H1 (cell line): Measurements from ENCODE around the gene MATK. TPM values are rescaled to one million over a fixed set of nuclear protein-coding genes. Genes with fewer than 3 reads are reported as not detected.

Experiments
- CTCF ChIA-PET: fragments of 300-600 bp; sonication (Branson Sonifier 250); formaldehyde crosslinking; loops from one replicate; lab custom pipeline; 2021; ENCODE audit not compliant: partially characterized antibody; lab: Charles Lee
- POLR2A ChIA-PET: fragments of 300-600 bp; sonication (Branson Sonifier 250); formaldehyde crosslinking; loops from one replicate; lab custom pipeline; 2021; ENCODE audit warnings: inconsistent platforms; ENCODE audit not compliant: partially characterized antibody; lab: Charles Lee
- DNase-seq, 2 experiments: peaks; one replicate each; pipeline versions ENCODE4 v3.0.0 to v3.0.0-alpha.2; 2010 to 2022; ENCODE audit warnings: low spot score in 2 of 2, low read depth in 1 of 2, mixed read lengths in 1 of 2
- FAIRE-seq: peaks from 2 replicates; lab custom pipeline; 2011; peaks lifted over from hg19 to GRCh38; lab: Jason Lieb, UNC
- H2AFZ ChIP-seq: 2 replicates; pipeline ENCODE4 v1.8.1; 2012; ENCODE audit warnings: low read length, inconsistent platforms
- H2AK5ac ChIP-seq: 2 replicates; pipeline ENCODE4 v1.6.1; 2013; ENCODE audit warnings: low read depth, low read length
- H2BK120ac ChIP-seq: replicated peaks from 2 replicates; pipeline ENCODE3; 2013; ENCODE audit warnings: low read depth, low read length, inconsistent platforms
- H2BK12ac ChIP-seq: 2 replicates; pipeline ENCODE4 v1.6.1; 2013; ENCODE audit warnings: low read depth, low read length
- H2BK15ac ChIP-seq: 2 replicates; pipeline ENCODE4 v1.6.1; 2013; ENCODE audit warnings: low read length
- H2BK20ac ChIP-seq: 2 replicates; pipeline ENCODE4 v1.6.1; 2013; ENCODE audit warnings: low read length
- H2BK5ac ChIP-seq: 2 replicates; pipeline ENCODE4 v1.6.1; 2013; ENCODE audit warnings: low read depth, low read length
- H3K14ac ChIP-seq: 2 replicates; pipeline ENCODE4 v1.6.1; 2013; ENCODE audit warnings: inconsistent platforms; ENCODE audit not compliant: insufficient read length
- H3K18ac ChIP-seq: 2 replicates; pipeline ENCODE4 v1.6.1; 2013; ENCODE audit warnings: low read length; ENCODE audit errors: extremely low read depth
- H3K23ac ChIP-seq: 2 replicates; pipeline ENCODE4 v1.6.1; 2013; ENCODE audit warnings: inconsistent platforms; ENCODE audit not compliant: insufficient read length
- H3K23me2 ChIP-seq: 2 replicates; pipeline ENCODE4 v1.6.1; 2013; ENCODE audit warnings: low read depth, low read length
- H3K27ac ChIP-seq: 2 replicates; pipeline ENCODE4 v1.6.1; 2011; ENCODE audit warnings: low read depth, low read length, inconsistent platforms
- H3K27me3 ChIP-seq, 4 experiments: replicated peaks in 1 of 4; 1 replicate in 1 of 4; 2 replicates in 3 of 4; pipeline versions ENCODE4 v1.6.1 to v1.8.1; 2011 to 2013; ENCODE audit warnings: low read length in 3 of 4, mild to moderate bottlenecking in 3 of 4, inconsistent platforms in 2 of 4, mixed read lengths in 2 of 4, moderate library complexity in 1 of 4; ENCODE audit not compliant: control insufficient read depth in 3 of 4, insufficient read depth in 3 of 4; ENCODE audit errors: extremely low read depth in 1 of 4
- H3K36me3 ChIP-seq, 4 experiments: 2 replicates each; pipeline versions ENCODE4 v1.6.1 to v1.8.1; 2011 to 2013; ENCODE audit warnings: mild to moderate bottlenecking in 4 of 4, low read length in 3 of 4, moderate library complexity in 2 of 4, control low read depth in 1 of 4, inconsistent platforms in 1 of 4; ENCODE audit not compliant: insufficient read depth in 4 of 4, control insufficient read depth in 2 of 4
- H3K4ac ChIP-seq: replicated peaks from 2 replicates; pipeline ENCODE3; 2013; ENCODE audit warnings: low read length, low read depth, mixed read lengths, inconsistent platforms; ENCODE audit not compliant: insufficient read length
- H3K4me1 ChIP-seq, 4 experiments: replicated peaks in 1 of 4; 1 replicate in 1 of 4; 2 replicates in 3 of 4; pipeline versions ENCODE4 v1.6.1 to v1.8.1; 2011 to 2013; ENCODE audit warnings: low read length in 3 of 4, inconsistent platforms in 2 of 4, mixed read lengths in 1 of 4; ENCODE audit not compliant: insufficient read depth in 4 of 4, control insufficient read depth in 3 of 4
- H3K4me2 ChIP-seq, 2 experiments: 2 replicates each; pipeline versions ENCODE4 v1.6.1 to v1.8.1; 2011 to 2013; ENCODE audit warnings: low read depth in 2 of 2, low read length in 2 of 2, control low read depth in 1 of 2, inconsistent platforms in 1 of 2, mild to moderate bottlenecking in 1 of 2; ENCODE audit not compliant: insufficient read depth in 1 of 2
- H3K4me3 ChIP-seq, 4 experiments: fragments of 200-600, 300-600 bp in 1 of 4; sonication (generic), shearing (Covaris generic), sonication (Bioruptor Twin) in 1 of 4; 2 replicates each; pipeline versions ENCODE4 v1.5.1 to v1.8.1; 2011 to 2016; ENCODE audit warnings: low read length in 4 of 4, low read depth in 3 of 4, control low read depth in 2 of 4, inconsistent platforms in 2 of 4, mild to moderate bottlenecking in 2 of 4, mixed read lengths in 1 of 4, moderate library complexity in 1 of 4; ENCODE audit not compliant: insufficient read depth in 2 of 4; ENCODE audit errors: extremely low read depth in 1 of 4
- H3K56ac ChIP-seq: replicated peaks from 2 replicates; pipeline ENCODE3; 2013; ENCODE audit warnings: low read depth, mild to moderate bottlenecking, mixed read lengths, low read length, inconsistent platforms; ENCODE audit not compliant: insufficient read length
- H3K79me1 ChIP-seq: 2 replicates; pipeline ENCODE4 v1.6.1; 2013; ENCODE audit warnings: low read depth, low read length, control low read depth
- H3K79me2 ChIP-seq, 2 experiments: 2 replicates each; pipeline versions ENCODE4 v1.6.1 to v1.8.1; 2012 to 2013; ENCODE audit warnings: low read length in 2 of 2, mild to moderate bottlenecking in 2 of 2, inconsistent platforms in 1 of 2; ENCODE audit not compliant: insufficient read depth in 2 of 2, control insufficient read depth in 1 of 2
- H3K9ac ChIP-seq, 4 experiments: replicated peaks in 1 of 4; 1 replicate in 1 of 4; 2 replicates in 3 of 4; pipeline versions ENCODE4 v1.6.1 to v1.8.1; 2011 to 2013; ENCODE audit warnings: low read depth in 3 of 4, low read length in 3 of 4, control low read depth in 2 of 4, mild to moderate bottlenecking in 2 of 4, moderate library complexity in 2 of 4, inconsistent platforms in 1 of 4; ENCODE audit errors: extremely low read depth in 1 of 4
- H3K9me3 ChIP-seq, 2 experiments: 2 replicates each; pipeline versions ENCODE4 v1.6.1 to v1.8.1; 2012 to 2013; ENCODE audit warnings: mild to moderate bottlenecking in 2 of 2, moderate library complexity in 2 of 2, control low read depth in 1 of 2, inconsistent platforms in 1 of 2, low read depth in 1 of 2, low read length in 1 of 2, mixed read lengths in 1 of 2; ENCODE audit not compliant: insufficient read depth in 2 of 2
- H4K20me1 ChIP-seq, 2 experiments: replicated peaks in 1 of 2; 2 replicates each; pipeline versions ENCODE3 to v1.8.1; 2011 to 2013; ENCODE audit warnings: inconsistent platforms in 2 of 2, low read length in 2 of 2, mild to moderate bottlenecking in 1 of 2; ENCODE audit not compliant: insufficient read depth in 2 of 2, control insufficient read depth in 1 of 2
- H4K5ac ChIP-seq: 2 replicates; pipeline ENCODE4 v1.6.1; 2013; ENCODE audit warnings: low read length, low read depth, mixed read lengths, inconsistent platforms; ENCODE audit not compliant: insufficient read length
- H4K8ac ChIP-seq: 2 replicates; pipeline ENCODE4 v1.8.0; 2013; ENCODE audit warnings: mild to moderate bottlenecking, moderate library complexity, low read length, inconsistent platforms; ENCODE audit not compliant: insufficient read depth; ENCODE audit errors: extremely low read depth
- H4K91ac ChIP-seq: replicated peaks from 2 replicates; pipeline ENCODE3; 2013; ENCODE audit warnings: low read length, mixed read lengths, inconsistent platforms; ENCODE audit not compliant: insufficient read length
- BCL11A ChIP-seq, 2 experiments: IDR thresholded peaks; one replicate each; pipeline ENCODE4 v1.6.1; 2011; ENCODE audit warnings: low read depth in 2 of 2, low read length in 2 of 2, mild to moderate bottlenecking in 2 of 2
- CTBP2 ChIP-seq: IDR thresholded peaks from 2 replicates; pipeline ENCODE4 v1.7.0; 2011; ENCODE audit warnings: borderline replicate concordance, mild to moderate bottlenecking, moderate library complexity, mixed read lengths, low read length; ENCODE audit not compliant: insufficient read depth, insufficient read length
- JUN ChIP-seq: IDR thresholded peaks from 2 replicates; pipeline ENCODE4 v1.6.1; 2011; ENCODE audit warnings: low read depth, mild to moderate bottlenecking, improper control_type of control experiment, low read length
- POLR2A ChIP-seq, 2 experiments: IDR thresholded peaks; 1 replicate in 1 of 2; 2 replicates in 1 of 2; pipeline ENCODE4 v1.6.1; 2011; ENCODE audit warnings: low read depth in 2 of 2, low read length in 2 of 2, mild to moderate bottlenecking in 2 of 2; ENCODE audit errors: control extremely low read depth in 1 of 2
- RAD21 ChIP-seq, 2 experiments: IDR thresholded peaks in 1 of 2; conservative IDR thresholded peaks in 1 of 2; 2 replicates each; pipeline ENCODE4 v1.6.1; 2011; ENCODE audit warnings: low read depth in 2 of 2, low read length in 2 of 2, improper control_type of control experiment in 1 of 2, inconsistent platforms in 1 of 2, mild to moderate bottlenecking in 1 of 2, moderate library complexity in 1 of 2
- SP4 ChIP-seq: IDR thresholded peaks from 2 replicates; pipeline ENCODE4 v1.6.1; 2012; ENCODE audit warnings: low read length, inconsistent platforms
- TAF7 ChIP-seq: optimal IDR thresholded peaks from 2 replicates; pipeline ENCODE3; 2011; ENCODE audit warnings: low read depth, mild to moderate bottlenecking, inconsistent platforms, low read length, moderate library complexity, borderline replicate concordance
- WGBS, 2 experiments: shearing (Covaris generic) in 1 of 2; methylation state at CpG; one replicate each; pipeline versions ENCODE4 v1.1.6 to v1.1.7; 2013 to 2015; ENCODE audit warnings: low lambda C conversion rate in 2 of 2, mixed read lengths in 2 of 2, inconsistent platforms in 1 of 2, low coverage in 1 of 2, missing lambda C conversion rate in 1 of 2; ENCODE audit not compliant: insufficient replicate concordance in 2 of 2, insufficient coverage in 1 of 2, insufficient read length in 1 of 2; ENCODE audit errors: extremely low coverage in 1 of 2, missing lambda C conversion rate in 1 of 2; 5-methylcytosine and 5-hydroxymethylcytosine counted together
- polyA plus RNA-seq, 7 experiments: library from polyadenylated mRNA; depleted of rRNA in 3 of 7; stranded (reverse) in 5 of 7; unstranded in 2 of 7; fragments of >200 nt in 5 of 7; fragments of 200-250 nt in 2 of 7; gene quantifications; 1 replicate in 5 of 7; 2 replicates in 1 of 7; 4 replicates in 1 of 7; pipeline versions ENCODE4 v1.2.1 to v1.2.3, GENCODE V29; 2011 to 2013; ENCODE audit warnings: missing spikeins in 2 of 7, mixed read lengths in 2 of 7
- total RNA-seq: library from RNA; stranded (reverse); fragmentation: NEBNext Ultra II Directional; extraction: Animal tissue kit (Norgen Biotek cat#: 25700); gene quantifications from 2 replicates; pipeline ENCODE4 v1.2.1, GENCODE V29; 2021
- TF ChIP-seq, protein P1 (sequence below), 3 experiments: IDR thresholded peaks; 1 replicate in 2 of 3; 2 replicates in 1 of 3; pipeline versions ENCODE4 v1.5.1 to v1.6.1; 2011; ENCODE audit warnings: low read length in 3 of 3, mild to moderate bottlenecking in 3 of 3, inconsistent platforms in 2 of 3, low read depth in 1 of 3, moderate library complexity in 1 of 3; ENCODE audit not compliant: insufficient read depth in 1 of 3; ENCODE audit errors: control extremely low read depth in 1 of 3
- TF ChIP-seq, protein P2 (sequence below): IDR thresholded peaks from 2 replicates; pipeline ENCODE4 v1.6.1; 2012; ENCODE audit warnings: inconsistent platforms

Gene MATK
- total and polyA plus RNA-seq, 2 of the 8 experiments (the other 6 are each of a cell fraction or from before 2014, with no cell fraction given): 20.5 to 21.4 TPM

DNA sequence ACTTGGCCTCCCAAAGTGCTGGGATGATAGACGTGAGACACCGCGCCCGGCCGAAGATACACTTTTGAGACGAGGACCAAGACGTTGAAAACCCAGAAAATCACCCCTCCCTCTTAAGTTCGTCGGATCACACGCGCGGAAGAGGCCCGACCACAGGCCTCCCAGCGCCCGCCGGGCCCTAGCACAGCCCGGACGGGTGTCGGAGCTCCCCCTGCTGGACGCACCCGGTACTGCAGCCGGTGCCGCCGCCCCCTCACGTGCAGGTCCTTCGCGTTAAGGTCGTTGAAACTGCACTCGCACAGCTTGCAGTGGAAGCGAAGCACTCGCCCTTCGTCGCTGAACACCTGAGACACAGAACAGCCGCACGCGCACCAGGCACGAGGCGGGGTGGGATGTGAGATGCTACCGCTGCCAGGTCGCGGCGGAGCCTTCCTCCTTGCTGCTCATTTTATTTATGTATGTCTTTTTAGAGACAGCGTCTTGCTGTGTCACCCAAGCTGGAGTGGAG is 35.7 kb upstream of the MATK start:
- H4K8ac ChIP-seq: peak overlapping the region; percentile 79
- H2AK5ac ChIP-seq: no peak overlapping the region
- no peaks in the 10 kb centered on the region for H3K9me3 ChIP-seq
- no peaks in the 10 kb centered on the region for H3K79me1 ChIP-seq
- peaks cover 0 to 5% (median under 1%) of the 10 kb centered on the region in 4 experiments; a peak in 3 of 7 replicates for H3K27me3 ChIP-seq
- ChIA-PET POLR2A (interaction anchor here (0.7 to 2.2 kb wide), 6 partner anchors 9 to 60 kb away, joined by 3 to 7 read pairs (median 4); partner anchors contain the start of genes APBA3 and MRPL54), CTCF (interaction anchor here (0.5 to 3.0 kb wide), 39 partner anchors 9 to 1504 kb away, joined by 3 to 19 read pairs (median 5); partner anchors contain the start of genes APBA3, ATCAY and MRPL54)
- H2BK5ac ChIP-seq: no peak overlapping the region
- H3K14ac ChIP-seq: no peak overlapping the region
- no peak overlapping the region for H2BK20ac ChIP-seq
- H4K20me1 ChIP-seq: peaks cover 0 to 1% of the 10 kb centered on the region in 2 experiments
- peak overlapping the region in 1 of 2 experiments; percentile 40; a peak in 1 of 4 replicates for H3K4me2 ChIP-seq
- peak; percentile 51 to 99 for DNase-seq
- H3K23me2 ChIP-seq: no peaks in the 10 kb centered on the region
- WGBS, 2 experiments: 24% methylated on average over 34 of the region's 43 CpGs; no CpG with 5 or more reads in 1 of the 2 experiments
- no peak overlapping the region for H4K5ac ChIP-seq
- H2BK15ac ChIP-seq: no peak overlapping the region
- FAIRE-seq: no peak
- H3K27ac ChIP-seq: no peak overlapping the region
- H2BK12ac ChIP-seq: no peak overlapping the region
- no peak overlapping the region for H3K4ac ChIP-seq
- no peak overlapping the region for H4K91ac ChIP-seq
- H3K4me3 ChIP-seq: no peak overlapping the region
- no peak overlapping the region for H3K23ac ChIP-seq
- H3K9ac ChIP-seq: no peak overlapping the region
- no peaks in the 10 kb centered on the region for H3K36me3 ChIP-seq
- no peaks in the 10 kb centered on the region for H3K79me2 ChIP-seq
- no peaks in the 10 kb centered on the region; a peak in 1 of 7 replicates for H3K4me1 ChIP-seq
- H2BK120ac ChIP-seq: no peak overlapping the region
- H2AFZ ChIP-seq: no peak overlapping the region
- H3K18ac ChIP-seq: no peak overlapping the region
- no peak overlapping the region for H3K56ac ChIP-seq
- TF ChIP-seq TAF7: no peak
- TF ChIP-seq BCL11A (IDR thresholded peaks at IDR 0.05; ENCODE audit: low read depth in 2 of 2, low read length in 2 of 2): no peak
- no peak for TF ChIP-seq SP4
- TF ChIP-seq RAD21 (IDR thresholded peaks at IDR 0.05 in 1 of 2, conservative IDR thresholded peaks at IDR 0.05 in 1 of 2; ENCODE audit: low read depth in 2 of 2, low read length in 2 of 2): peak; percentile 73 to 82
- no peak for TF ChIP-seq JUN
- TF ChIP-seq, protein P1, sequence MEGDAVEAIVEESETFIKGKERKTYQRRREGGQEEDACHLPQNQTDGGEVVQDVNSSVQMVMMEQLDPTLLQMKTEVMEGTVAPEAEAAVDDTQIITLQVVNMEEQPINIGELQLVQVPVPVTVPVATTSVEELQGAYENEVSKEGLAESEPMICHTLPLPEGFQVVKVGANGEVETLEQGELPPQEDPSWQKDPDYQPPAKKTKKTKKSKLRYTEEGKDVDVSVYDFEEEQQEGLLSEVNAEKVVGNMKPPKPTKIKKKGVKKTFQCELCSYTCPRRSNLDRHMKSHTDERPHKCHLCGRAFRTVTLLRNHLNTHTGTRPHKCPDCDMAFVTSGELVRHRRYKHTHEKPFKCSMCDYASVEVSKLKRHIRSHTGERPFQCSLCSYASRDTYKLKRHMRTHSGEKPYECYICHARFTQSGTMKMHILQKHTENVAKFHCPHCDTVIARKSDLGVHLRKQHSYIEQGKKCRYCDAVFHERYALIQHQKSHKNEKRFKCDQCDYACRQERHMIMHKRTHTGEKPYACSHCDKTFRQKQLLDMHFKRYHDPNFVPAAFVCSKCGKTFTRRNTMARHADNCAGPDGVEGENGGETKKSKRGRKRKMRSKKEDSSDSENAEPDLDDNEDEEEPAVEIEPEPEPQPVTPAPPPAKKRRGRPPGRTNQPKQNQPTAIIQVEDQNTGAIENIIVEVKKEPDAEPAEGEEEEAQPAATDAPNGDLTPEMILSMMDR (IDR thresholded peaks at IDR 0.05; ENCODE audit: control extremely low read depth in 1 of 3, insufficient read depth in 1 of 3, low read depth in 1 of 3, low read length in 3 of 3): peak; percentile 93 to 100 (median 99)
- TF ChIP-seq, protein P2, sequence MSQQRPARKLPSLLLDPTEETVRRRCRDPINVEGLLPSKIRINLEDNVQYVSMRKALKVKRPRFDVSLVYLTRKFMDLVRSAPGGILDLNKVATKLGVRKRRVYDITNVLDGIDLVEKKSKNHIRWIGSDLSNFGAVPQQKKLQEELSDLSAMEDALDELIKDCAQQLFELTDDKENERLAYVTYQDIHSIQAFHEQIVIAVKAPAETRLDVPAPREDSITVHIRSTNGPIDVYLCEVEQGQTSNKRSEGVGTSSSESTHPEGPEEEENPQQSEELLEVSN: peak; percentile 94
- TF ChIP-seq CTBP2: no peak
- TF ChIP-seq POLR2A (IDR thresholded peaks at IDR 0.05; ENCODE audit: control extremely low read depth in 1 of 2, low read depth in 2 of 2, low read length in 2 of 2): no peak
